HG03135 (cell line): ENCODE data around the gene MIR17HG.
"Not testable (repeated sequence)": the region's sequence is repeated elsewhere in the genome, so short reads cannot be mapped to it uniquely, and the experiment has no call there.

Experiments used
- ATAC-seq: cut with Tn5 transposase; IDR thresholded peaks from one replicate; pipeline ENCODE4 v1.9.1; 2021; ENCODE audit warnings: mild to moderate bottlenecking, moderate library complexity; ENCODE audit not compliant: unreplicated experiment

The MIR17HG gene

GRCh38 chr13:91347202-91347995 lies at the start of gene MIR17HG:
MIR17HG (plus strand) TSS chr13:91347687.
- ATAC-seq = peak; percentile 60

GRCh38 chr13:91298060-91298459 lies 49.4 kb upstream of the MIR17HG start:
- ATAC-seq = no peak

GRCh38 chr13:91302111-91302510 lies 45.4 kb upstream of the MIR17HG start:
- peak; percentile 72 for ATAC-seq

- no peak for ATAC-seq
Measured at GRCh38 chr13:91303031-91303430, 44.5 kb upstream of the MIR17HG start.

GRCh38 chr13:91304741-91305140 lies 42.7 kb upstream of the MIR17HG start:
- no peak for ATAC-seq

GRCh38 chr13:91305652-91306051 lies 41.8 kb upstream of the MIR17HG start:
- no peak for ATAC-seq

- ATAC-seq = no peak
Measured at GRCh38 chr13:91307887-91308286, 39.6 kb upstream of the MIR17HG start.

GRCh38 chr13:91308299-91308698 lies 39.2 kb upstream of the MIR17HG start:
- ATAC-seq = no peak

GRCh38 chr13:91311491-91311890 lies 36.0 kb upstream of the MIR17HG start:
- ATAC-seq = no peak

- peak; percentile 33 for ATAC-seq
Measured at GRCh38 chr13:91312324-91312723, 35.2 kb upstream of the MIR17HG start.

GRCh38 chr13:91313103-91313502 lies 34.4 kb upstream of the MIR17HG start:
- peak; percentile 78 for ATAC-seq

GRCh38 chr13:91313581-91313980 lies 33.9 kb upstream of the MIR17HG start:
- ATAC-seq = peak; percentile 53

GRCh38 chr13:91314888-91315287 lies 32.6 kb upstream of the MIR17HG start:
- ATAC-seq = no peak

- ATAC-seq = no peak
Measured at GRCh38 chr13:91318886-91319285, 28.6 kb upstream of the MIR17HG start.

GRCh38 chr13:91319996-91320395 lies 27.5 kb upstream of the MIR17HG start:
- no peak for ATAC-seq

GRCh38 chr13:91320990-91321389 lies 26.5 kb upstream of the MIR17HG start:
- ATAC-seq = not testable (repeated sequence)

GRCh38 chr13:91323349-91323748 lies 24.1 kb upstream of the MIR17HG start:
- ATAC-seq = no peak

GRCh38 chr13:91326146-91326545 lies 21.3 kb upstream of the MIR17HG start:
- no peak for ATAC-seq

GRCh38 chr13:91328726-91329125 lies 18.8 kb upstream of the MIR17HG start:
- no peak for ATAC-seq

- no peak for ATAC-seq
Measured at GRCh38 chr13:91329733-91330132, 17.8 kb upstream of the MIR17HG start.

- ATAC-seq = peak; percentile 67
Measured at GRCh38 chr13:91331047-91331915, 16.2 kb upstream of the MIR17HG start.

- no peak for ATAC-seq
Measured at GRCh38 chr13:91346062-91346461, 1.4 kb upstream of the MIR17HG start.
